ENCODE results near the gene CZIB.
A peak's percentile ranks its signal among the peaks of the same experiment; 100 is the strongest.

CZIB gene

DNA sequence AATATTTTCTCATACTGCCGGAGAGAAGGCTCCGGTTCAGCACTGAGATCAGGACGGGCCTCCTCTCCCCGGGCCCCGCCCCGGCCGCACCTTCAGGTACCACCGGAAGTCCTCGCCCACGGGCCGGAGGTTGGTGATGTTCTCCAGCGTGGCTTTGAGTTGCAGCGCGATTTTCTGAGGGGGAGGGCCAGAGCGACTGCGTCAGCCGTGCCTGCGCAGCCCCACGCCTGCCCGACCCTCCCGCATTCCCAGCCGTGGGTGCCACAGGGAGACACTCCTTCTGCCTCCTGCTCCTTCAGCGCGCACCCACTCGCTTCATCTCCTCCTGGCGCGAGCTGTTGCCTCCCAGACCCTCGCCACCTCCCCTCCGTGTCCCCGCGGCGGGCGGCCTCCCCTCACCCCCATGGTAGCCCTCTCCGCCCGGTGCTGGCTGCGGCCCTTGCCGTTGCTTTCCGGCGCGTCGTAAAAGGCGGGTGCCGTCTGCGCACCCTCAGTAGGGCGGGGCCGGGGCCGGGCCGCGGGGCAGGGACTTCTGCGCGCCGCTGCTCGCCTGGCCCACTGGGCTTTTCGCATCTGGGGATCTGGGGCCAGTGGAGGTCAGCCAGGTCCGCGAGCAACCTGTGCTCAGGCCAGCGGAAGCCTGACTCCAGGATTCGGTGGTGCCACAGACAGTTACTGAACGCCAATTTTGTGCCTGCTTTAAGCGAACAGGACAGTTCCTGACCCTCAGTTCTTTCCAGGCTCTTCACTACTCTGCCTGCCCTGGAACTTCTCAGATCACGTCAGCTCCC lies at the start of gene CZIB:
Gene CZIB (minus strand): TSS at position 464 of the 791 bp plus-strand sequence. CDS start 59 bp downstream, at position 405.
- DNase-seq = peak; percentile 59

DNA sequence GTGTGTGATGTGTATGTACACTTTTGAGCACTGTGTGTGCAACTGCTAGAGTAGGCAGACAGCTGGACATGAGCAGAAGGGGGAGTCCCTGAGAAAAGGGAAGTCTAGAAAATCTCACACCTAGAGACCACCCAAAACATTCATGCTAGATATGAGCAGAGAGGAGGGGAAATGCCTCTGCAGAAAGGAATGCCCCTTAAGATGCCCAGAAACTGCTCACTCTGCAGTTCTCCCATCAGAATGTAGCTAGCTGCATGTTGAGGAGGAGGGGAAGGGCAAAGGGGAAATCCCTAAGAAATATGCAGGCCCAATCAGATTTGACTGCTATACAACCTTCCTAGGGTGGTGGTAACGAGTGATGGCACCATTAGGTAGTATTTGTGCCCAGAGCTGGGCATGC lies 49.7 kb upstream of the CZIB start:
- DNase-seq = no peak

DNA sequence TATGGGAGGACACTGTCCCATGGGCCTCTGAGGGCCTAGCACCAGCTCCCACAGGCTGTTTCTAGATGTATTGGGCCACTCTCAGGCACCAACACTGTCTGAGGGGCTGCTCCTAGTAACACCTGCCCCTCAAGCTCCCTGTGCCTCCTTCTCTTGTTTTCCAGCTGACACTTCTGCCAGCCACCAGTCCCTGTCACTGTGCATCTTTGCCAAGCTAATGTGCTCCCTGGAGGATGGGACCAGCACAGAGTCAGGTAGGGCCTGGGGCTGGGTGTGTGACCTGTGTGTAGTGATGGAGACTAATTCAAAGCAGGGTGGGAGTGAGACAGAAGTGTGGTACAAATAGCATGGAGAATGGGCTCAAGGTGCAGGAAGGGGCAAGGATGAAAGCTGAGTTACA lies 47.3 kb upstream of the CZIB start:
- no peak for DNase-seq

DNA sequence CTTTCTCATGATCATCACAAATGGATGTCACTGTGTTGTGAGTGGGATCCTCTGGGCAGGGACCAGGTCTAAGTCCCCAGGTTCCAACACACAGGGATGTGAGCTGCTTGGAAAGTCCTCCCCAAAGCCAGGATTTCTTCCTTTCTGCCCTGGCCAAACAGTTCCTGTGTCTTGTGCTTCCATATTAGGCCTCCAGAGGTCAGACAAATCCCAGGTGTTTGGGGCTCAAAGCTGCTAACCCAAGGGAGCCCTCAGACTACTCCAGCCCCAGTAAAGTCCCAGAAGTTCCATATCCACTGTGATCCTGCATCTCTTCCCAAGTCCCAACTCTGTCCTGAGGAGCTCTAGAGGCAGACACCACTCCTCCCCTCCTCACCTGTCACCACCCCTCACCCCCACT lies 45.6 kb upstream of the CZIB start:
- DNase-seq = no peak

DNA sequence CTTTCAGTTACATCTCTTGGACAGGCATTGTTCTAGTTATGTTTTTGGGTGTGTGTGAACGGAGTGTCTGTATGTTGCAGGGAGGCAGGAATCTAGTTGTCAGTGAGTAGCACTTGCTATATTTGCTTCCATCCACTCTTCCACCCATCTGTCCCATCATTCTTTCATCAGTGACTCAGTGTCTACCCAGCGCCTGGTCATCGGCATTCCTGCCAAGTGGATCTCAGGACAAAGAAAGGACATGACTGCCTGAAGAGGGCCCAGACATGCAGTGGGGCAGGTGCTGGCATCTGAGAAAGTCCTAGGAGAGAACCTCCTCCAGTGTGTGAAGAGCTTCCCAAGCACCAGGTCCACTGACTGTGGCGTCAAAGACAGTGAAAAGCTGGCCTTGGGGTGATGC lies 45.1 kb upstream of the CZIB start:
- DNase-seq = no peak

DNA sequence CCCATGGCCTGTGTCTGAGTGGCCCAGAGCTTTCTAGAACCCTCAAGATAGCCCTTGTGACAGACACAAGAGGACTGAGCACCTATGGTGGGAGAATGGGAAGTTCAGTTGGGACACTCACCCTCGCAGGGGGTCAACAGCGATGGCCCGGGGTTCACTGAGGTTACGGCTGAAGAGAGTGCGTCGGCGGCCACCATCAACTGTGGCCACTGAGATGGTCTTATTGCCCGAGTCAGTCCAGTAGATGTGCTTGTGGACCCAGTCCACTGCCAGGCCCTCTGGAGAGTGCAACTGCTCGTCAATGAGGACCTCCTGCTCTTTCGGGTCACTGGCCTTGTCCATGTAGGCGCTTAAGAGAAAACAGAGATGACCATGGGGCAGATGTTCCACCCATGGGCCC lies 43.6 kb upstream of the CZIB start:
- no peak for DNase-seq

DNA sequence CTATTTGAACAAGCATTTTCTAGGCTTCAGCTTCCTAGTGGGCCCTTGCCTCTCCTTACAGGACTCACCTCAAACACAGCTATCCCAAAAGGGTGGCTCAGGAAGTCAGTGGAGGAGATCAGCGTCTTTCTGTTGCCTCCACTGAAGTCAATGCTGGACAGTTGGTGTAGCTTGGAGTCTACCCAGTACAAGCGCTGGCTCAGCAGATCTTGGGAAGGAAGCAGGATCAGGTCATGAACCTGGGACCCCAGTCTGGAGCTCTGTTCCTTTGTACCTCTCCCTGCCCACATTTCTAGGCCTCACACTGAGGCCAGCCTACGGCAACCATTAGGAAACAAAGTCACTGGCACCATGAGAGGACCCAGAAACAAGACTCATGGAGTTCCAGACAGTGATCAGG lies 41.6 kb upstream of the CZIB start:
- DNase-seq = no peak

DNA sequence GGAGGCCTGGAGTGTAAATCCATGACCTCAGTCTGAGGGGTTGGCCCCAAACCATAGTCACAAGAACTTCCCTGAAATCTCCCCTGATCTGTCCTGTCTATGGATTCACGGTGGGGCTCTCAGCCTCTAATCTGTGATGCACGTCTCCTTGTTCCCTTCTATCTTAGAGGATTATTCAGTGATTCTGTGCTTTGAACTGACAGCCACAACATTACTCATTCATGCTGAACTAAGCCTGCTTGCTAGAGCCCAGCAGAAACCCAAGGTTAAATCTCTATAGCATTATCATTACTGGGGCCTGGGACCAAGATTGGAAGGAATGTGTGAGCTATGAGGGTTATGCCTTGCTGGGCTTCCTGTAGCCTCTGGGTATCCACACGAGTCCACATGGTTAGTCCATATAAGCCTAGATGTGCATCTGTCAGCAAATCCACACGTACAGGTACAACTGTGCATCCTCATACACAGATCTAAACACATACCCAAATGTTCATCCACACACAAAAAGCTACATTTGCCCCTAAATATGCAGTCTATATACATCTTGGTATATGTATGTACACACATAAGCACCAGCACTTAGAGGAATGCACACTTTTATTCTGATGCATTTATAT lies 40.3 kb upstream of the CZIB start:
- no peak for DNase-seq

DNA sequence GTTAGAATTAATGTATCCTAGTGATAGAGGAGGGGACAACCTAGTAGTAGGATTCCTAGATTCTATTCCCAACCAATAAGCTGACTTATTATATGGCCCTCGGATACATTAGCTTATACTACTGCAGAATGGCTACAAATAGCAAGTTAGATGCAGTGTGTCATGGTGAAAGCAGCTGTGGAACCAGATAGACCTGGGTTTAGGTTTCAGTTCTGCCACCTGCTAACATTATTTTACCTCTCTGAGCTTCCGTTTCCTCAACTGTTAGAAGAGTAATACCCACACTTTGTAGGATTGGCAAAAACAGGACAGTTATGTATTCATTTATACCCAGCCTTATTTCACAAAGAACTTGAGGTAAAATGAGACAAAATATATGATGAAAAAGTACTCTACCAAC lies 39.5 kb upstream of the CZIB start:
- no peak for DNase-seq

DNA sequence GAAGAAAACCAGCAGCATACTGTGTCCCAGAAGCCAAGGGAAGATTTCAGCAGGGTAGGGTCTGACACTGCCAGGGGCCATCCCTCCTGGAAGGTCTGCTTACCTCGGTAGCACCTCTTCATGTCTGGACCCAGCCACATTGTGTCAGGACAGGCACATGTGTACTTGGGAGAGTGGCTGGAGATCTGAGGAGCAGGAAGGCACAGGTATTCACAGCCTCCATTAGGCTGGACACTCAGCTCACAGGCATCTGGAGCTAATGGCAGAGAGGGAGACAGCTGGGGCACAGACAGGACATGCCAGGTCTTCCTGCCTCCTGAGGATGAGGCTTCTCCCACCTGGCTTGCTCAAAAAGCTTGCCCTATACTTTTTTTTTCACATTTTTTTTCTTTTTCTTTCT lies 37.8 kb upstream of the CZIB start:
- DNase-seq = no peak

DNA sequence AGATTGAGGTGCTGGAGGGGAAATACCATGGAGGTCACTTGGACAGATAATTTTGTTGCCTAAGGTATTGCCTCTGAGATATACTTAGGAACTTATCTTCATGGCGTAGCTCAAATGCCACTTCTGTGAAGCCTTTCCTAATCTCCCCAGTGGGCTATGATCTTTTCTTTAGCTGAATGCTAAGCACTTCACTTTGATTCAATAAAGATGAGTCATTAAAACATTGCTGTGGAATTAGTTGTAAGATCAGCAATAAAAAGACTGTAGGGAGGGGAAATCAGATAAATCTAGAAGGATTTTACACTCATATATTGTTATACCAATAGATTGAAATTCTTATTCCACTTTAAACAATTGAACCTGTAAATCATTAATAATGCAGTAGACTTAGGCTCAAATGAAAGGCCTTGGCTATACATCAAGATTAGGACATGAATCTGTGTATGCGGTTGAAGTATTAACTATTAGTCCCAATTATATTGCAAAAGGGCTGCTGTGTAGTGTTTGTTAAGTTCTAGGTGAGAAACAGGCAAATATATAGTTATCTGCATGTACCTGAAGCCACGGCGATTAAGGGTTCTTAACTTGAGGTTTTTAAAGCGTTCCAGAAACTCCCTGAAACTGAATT lies 37.1 kb upstream of the CZIB start:
- no peak for DNase-seq

DNA sequence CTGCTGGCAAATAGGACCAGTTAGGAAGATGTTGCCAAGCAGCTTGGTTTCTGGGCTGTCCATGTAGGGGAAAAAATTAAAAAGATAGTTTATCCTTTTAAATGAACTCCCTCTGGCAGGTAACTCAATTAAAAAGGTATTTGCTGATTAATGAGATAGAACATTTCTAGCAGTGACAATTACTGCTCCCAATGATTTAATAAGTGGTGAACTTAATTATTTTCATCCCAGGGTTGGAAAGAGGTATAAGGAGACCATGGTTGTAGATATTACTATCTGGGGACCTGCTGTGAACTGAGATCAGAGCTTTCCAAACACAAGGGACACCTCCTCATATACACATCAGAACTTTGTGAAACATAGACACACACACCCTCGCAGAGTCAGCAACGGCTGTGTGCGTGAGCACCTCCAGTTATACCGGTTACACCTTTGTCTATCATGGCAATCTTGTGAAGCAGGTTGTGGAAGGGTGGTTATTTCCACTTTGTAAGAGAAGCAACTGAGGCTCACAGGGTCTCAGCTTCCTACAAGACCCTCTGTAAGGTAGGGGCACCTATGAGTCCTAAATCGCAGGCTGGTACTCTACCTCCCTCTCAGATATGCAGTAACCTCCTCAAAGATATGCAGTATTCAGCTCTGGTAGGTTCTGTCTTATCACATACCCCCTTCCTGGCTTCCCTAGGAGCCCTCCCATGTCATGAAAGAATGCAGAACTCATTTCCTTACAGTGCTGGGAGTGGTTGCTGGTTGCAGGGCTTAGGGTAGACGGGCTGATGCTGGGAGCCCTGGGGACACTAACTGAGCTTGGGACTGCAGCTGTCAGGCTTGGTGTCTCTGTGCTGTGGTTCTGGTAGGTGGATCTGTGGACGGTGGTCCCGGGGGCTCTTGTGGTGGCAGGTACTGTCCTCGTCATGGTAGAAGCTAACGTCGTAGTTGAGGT lies 36.3 kb upstream of the CZIB start:
- no peak for DNase-seq

DNA sequence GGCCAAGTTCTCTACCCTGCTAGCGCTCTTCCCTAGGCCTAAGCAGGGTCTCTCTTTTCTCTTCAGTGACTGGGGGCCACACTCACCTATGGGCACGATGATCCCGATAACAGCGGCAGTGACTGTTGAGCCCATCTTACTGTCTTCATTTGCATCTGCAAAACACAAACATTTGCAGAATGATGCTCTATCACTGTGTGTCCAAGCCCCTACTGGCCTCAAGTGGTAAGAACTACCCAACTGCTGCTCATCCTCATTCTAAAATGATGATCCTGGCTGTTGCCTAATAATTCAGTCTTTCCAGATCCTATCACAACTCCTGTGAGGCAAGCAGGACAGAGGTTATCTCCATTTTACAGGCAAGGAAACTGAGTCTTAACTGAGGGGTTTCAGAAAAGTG lies 34.6 kb upstream of the CZIB start:
- no peak for DNase-seq

DNA sequence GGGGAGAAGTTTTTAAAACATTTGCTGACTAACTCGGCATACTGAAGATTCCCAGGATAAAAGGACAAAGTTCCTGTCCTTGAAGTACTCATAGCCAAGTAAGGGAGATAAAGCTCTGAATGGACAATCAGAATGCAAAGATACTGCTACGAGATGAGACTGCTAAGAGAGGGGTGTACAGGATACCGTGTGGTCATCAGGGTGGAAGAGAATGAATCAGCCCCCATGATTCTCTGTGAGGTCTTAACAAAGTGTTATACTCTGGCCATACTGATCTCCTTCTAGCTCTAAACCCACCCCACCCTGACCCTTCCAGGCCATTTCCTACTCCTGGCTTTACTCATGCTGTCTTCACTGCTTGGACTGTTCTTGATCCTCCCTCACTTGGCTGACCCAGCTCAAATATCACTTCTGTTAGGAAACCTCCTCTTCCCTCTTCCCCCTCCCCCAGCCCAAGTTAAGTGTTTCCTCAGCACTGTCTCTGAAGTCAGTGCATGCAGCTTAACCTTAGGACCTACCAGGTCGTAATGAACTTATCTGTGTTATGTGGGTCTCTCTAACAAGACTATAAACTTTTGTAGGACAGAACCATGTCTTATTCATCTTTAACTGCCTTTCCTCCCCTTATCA lies 33.7 kb upstream of the CZIB start:
- no peak for DNase-seq

DNA sequence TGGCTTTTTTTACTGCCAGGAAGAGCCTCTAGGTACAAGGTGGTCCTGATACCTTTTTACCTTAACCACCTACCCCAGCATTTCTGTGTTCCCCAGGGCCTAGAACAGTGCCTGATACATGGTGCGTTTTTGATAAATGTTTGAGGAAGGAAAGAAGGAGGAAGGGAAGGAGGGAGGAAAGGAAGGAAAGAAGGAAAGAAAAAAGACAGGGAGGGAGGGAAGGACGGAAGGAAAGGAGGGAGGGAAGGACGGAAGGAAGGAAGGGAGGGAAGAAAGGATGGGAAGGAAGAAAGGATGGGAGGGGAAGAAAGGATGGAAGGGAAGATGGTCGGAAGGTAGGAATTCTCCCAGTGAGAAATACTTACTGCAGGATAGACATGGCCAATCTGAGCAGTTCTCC lies 29.9 kb upstream of the CZIB start:
- DNase-seq = no peak

DNA sequence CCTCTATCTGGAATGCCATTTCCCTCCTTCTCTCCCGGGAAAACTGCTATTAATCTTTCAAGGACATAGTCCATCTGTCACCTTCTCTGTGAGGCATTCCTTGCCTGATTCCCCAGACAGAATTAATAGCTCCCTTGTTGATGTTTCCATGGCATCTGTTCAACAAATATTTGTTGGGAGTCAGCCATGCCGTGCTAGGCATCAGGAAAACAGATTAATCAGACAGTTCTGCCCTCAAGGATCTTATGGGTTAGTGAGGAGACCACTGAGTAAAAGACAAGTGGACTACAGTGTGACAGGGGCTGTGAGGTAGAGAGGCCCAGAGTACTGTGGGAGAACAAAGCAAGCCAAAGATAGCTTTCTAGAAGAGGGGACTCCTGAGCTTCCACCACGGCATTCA lies 29.3 kb upstream of the CZIB start:
- DNase-seq = peak; percentile 94

DNA sequence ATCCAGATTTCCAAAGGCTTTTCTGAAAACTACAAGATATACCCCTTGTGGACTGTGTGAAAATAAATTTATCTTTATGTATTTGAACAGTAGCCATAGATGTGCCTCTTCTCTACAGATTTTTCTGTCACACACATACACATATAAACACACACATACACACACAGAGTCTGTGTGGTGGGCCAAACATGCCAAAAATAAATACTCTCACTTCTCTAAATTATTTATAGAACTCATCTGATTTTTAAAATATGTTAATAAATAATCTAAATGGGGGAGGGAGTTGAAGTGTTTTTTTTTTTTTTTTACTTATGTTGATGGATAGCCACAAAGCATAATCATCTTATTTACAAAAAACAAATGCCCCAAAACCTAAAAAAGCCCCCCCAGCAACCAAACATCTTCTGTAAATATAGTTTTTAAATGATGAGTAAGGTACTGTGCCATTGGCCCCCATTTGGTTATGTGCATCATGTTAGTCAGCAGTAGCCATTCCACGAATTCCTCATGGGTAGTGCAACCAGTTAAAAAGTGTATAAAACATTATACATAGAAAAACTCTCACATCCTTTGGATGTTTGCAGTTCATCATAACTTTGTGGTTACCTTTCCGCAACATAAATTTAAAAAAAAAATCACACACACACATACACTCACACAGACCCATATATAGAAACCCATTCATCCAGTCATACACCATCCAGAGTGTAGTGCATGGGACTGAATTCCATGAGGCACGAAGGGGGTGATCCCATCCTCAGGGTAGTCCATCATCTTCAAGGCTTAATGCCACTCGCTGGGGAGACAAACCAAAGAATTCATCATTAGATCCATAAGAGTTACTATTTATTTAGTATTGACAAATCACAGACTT lies 26.1 kb upstream of the CZIB start:
- no peak for DNase-seq

DNA sequence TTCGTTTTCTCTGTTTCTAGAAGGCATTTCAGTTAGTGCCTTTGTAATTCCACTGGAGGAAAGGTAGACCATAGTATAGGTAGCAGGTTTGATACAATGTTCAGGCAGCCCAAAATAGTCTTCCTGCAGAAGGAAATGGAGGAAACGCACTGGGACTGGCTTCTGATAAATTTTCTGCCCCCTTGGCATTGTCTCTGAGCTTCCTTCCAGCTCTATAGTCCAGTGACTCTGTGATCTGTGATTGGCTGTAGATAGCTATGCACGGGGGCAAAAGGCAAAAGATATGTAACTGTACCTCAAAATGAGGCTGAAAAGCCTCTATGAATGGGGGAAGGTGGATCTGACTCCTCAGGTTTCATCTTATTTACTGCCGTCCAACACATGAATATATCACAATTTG lies 23.7 kb upstream of the CZIB start:
- DNase-seq = no peak

DNA sequence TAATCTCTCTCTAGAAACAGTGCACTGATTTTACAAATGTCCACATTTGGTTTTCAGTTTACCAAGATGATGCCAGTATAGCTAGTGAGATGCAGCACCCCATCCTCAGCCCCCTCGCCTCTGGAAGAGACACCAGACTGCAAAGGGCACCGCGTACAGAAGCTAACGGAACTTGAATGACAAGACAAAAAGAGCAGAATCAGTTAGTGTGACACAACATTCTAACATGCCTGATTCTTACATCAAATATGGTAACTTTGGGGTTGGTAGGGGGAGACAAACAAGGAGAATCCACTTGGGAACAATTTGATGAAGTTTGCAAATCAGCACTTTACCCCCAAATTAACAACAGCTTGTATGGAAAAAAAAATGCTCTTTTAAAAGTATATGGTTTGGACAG lies 21.9 kb upstream of the CZIB start:
- no peak for DNase-seq

DNA sequence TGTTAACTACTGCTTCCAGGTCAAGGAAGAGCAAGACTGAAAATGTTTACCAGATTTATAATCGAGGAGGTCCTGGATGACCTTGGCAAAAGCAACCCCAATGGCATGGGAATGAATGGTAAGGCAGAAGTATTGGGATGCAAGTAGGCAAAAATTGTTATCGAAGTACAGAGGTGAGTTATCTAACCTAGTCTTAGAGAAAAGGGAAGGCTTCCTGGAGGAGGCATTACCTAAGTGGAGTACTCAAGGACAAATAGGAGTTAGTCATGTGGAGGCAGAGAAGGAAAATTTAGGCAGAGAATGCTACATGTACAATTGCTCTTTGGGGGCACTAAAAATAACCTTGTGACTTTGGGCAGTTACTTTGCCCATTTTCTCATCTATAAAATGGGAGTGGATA lies 21.4 kb upstream of the CZIB start:
- no peak for DNase-seq

Measured in NCI-H524 treated with DMSO at 0.1 percent for 48 hours (cell line).